A673 (cell line): ENCODE data around the gene PARP8. TPM values are rescaled to one million over a fixed set of nuclear protein-coding genes. Genes with fewer than 3 reads are reported as not detected.

Experiments
- BruUV-seq: library from RNA; stranded (reverse); fragments of 400-500 nt; replicated peaks from 2 replicates; lab custom pipeline; 2021; lab: Mats Ljungman, UMichigan
- CTCF ChIA-PET: fragments of 300-600 bp; sonication (Branson Sonifier 250); formaldehyde crosslinking; loops from one replicate; lab custom pipeline; 2022; ENCODE audit warnings: antibody characterized with exemption; lab: Charles Lee
- POLR2A ChIA-PET: fragments of 300-600 bp; sonication (Branson Sonifier 250); formaldehyde crosslinking; loops from one replicate; lab custom pipeline; 2022; ENCODE audit warnings: antibody characterized with exemption; ENCODE audit not compliant: low non-redundant PET; lab: Charles Lee
- DNase-seq: peaks from one replicate; pipeline ENCODE4 v3.0.0-alpha.2; 2015; ENCODE audit warnings: low spot score
- H3K27ac ChIP-seq: fragments of 200-600 bp; sonication (generic); 2 replicates; pipeline ENCODE4 v1.5.1; 2016; ENCODE audit warnings: mixed run types, low read depth, mild to moderate bottlenecking, mixed read lengths, antibody characterized with exemption, low read length; ENCODE audit not compliant: poor library complexity, severe bottlenecking
- H3K27me3 ChIP-seq: fragments of 200-600 bp; sonication (generic); replicated peaks from 2 replicates; pipeline ENCODE4 v1.6.1; 2017; ENCODE audit warnings: mixed run types, low read depth, mild to moderate bottlenecking, mixed read lengths, antibody characterized with exemption, low read length; ENCODE audit not compliant: insufficient read depth, poor library complexity
- H3K36me3 ChIP-seq: fragments of 200-600 bp; sonication (generic); 2 replicates; pipeline ENCODE4 v1.6.1; 2016; ENCODE audit warnings: mixed run types, mild to moderate bottlenecking, mixed read lengths, antibody characterized with exemption, low read length; ENCODE audit not compliant: insufficient read depth, poor library complexity, severe bottlenecking
- H3K4me1 ChIP-seq: fragments of 200-600 bp; sonication (generic); 2 replicates; pipeline ENCODE4 v1.6.1; 2017; ENCODE audit warnings: mixed run types, mild to moderate bottlenecking, mixed read lengths, antibody characterized with exemption, low read length; ENCODE audit not compliant: insufficient read depth, poor library complexity, severe bottlenecking
- H3K4me3 ChIP-seq: fragments of 200-600 bp; sonication (generic); 2 replicates; pipeline ENCODE4 v1.5.1; 2016; ENCODE audit warnings: low read depth, mixed run types, mild to moderate bottlenecking, mixed read lengths, low read length; ENCODE audit not compliant: poor library complexity, severe bottlenecking
- H3K9me3 ChIP-seq: fragments of 200-600 bp; sonication (generic); 2 replicates; pipeline ENCODE4 v1.6.1; 2016; ENCODE audit warnings: mixed run types, low read depth, mild to moderate bottlenecking, mixed read lengths, antibody characterized with exemption, low read length; ENCODE audit not compliant: poor library complexity, severe bottlenecking
- CTCF ChIP-seq: fragments of 300-800, 200-600 bp; sonication (generic); conservative IDR thresholded peaks from 2 replicates; pipeline ENCODE4 v1.5.1; 2017; ENCODE audit warnings: low read depth, mild to moderate bottlenecking, antibody characterized with exemption, low read length, moderate library complexity, mixed read lengths
- EZH2 ChIP-seq: fragments of 200-600 bp; sonication (generic); IDR thresholded peaks from 2 replicates; pipeline ENCODE4 v1.6.1; 2017; ENCODE audit warnings: borderline replicate concordance, low read depth, mild to moderate bottlenecking, mixed read lengths, antibody characterized with exemption, low read length; ENCODE audit not compliant: poor library complexity, severe bottlenecking
- intact Hi-C: fragments of 100-400 bp; cut with micrococcal nuclease; formaldehyde crosslinking; loops from one replicate; pipeline ENCODE4 v1.10.0; 2022; ENCODE audit not compliant: unreplicated experiment
- total RNA-seq: library from RNA; stranded (reverse); gene quantifications from 2 replicates; pipeline ENCODE4 v1.2.3, GENCODE V29; 2021

PARP8 gene
- total RNA-seq, 1 experiment from 2014 or later, result 18.0 TPM

- peaks cover 3% of the 10 kb centered on the region for H3K4me1 ChIP-seq
- intact Hi-C loops, result loop anchor here (5.0 to 10.0 kb wide), 2 partner anchors 83 to 235 kb away; partner anchors contain the start of gene PARP8
- no peaks in the 10 kb centered on the region for H3K36me3 ChIP-seq
- H3K27me3 ChIP-seq, result no peaks in the 10 kb centered on the region
- no TSS peak for BruUV-seq
- no peak overlapping the region for H3K27ac ChIP-seq
- no peak for DNase-seq
- H3K4me3 ChIP-seq, result no peak overlapping the region
- CTCF ChIA-PET, result no interaction called here
- POLR2A ChIA-PET, result no interaction called here
- TF ChIP-seq CTCF (no peak), EZH2 (no peak)
- H3K9me3 ChIP-seq, result no peaks in the 10 kb centered on the region
Measured at GRCh38 chr5:50749873-50750272, 83.4 kb downstream of the PARP8 start.

- intact Hi-C loops, result loop anchor here (10.0 kb wide), 1 partner anchor 236 kb away; no protein-coding TSS in a partner anchor
Measured at GRCh38 chr5:50751064-50751657, 84.7 kb downstream of the PARP8 start.

GRCh38 chr5:50752800-50753199 is 86.4 kb downstream of the PARP8 start:
- Histone ChIP-seq H3K4me1 (no peaks in the 10 kb centered on the region), H3K27me3 (no peaks in the 10 kb centered on the region), H3K27ac (no peak overlapping the region), H3K36me3 (no peaks in the 10 kb centered on the region), H3K9me3 (no peaks in the 10 kb centered on the region), H3K4me3 (no peak overlapping the region)
- no peak for DNase-seq
- intact Hi-C loops, result loop anchor here (10.0 kb wide), 1 partner anchor 238 kb away; no protein-coding TSS in a partner anchor
- TF ChIP-seq CTCF, result no peak
- no peak for TF ChIP-seq EZH2
- POLR2A ChIA-PET, result no interaction called here
- BruUV-seq, result no TSS peak
- CTCF ChIA-PET, result no interaction called here

More at GRCh38 chr5:50751064-50751657, 84.7 kb downstream of the PARP8 start:
- Histone ChIP-seq H3K9me3 (no peaks in the 10 kb centered on the region), H3K27me3 (no peaks in the 10 kb centered on the region), H3K4me3 (no peak overlapping the region), H3K4me1 (no peaks in the 10 kb centered on the region), H3K27ac (no peak overlapping the region), H3K36me3 (no peaks in the 10 kb centered on the region)
- ChIA-PET CTCF (no interaction called here), POLR2A (no interaction called here)
- TF ChIP-seq EZH2 (no peak), CTCF (peak; percentile 86)
- no TSS peak for BruUV-seq
- peak; percentile 67 for DNase-seq
